ENCODE data around the gene INTS6. TPM values are rescaled to one million over a fixed set of nuclear protein-coding genes. Genes with fewer than 3 reads are reported as not detected.

INTS6 gene
- total RNA-seq, 1 experiment from 2014 or later: 78.5 TPM

GRCh38 chr13:51355217-51355616, 97.6 kb downstream of the INTS6 start:
- ChIA-PET POLR2A (interaction anchor here (1.3 kb wide), 1 partner anchor 25 kb away, joined by 3 read pairs; no protein-coding TSS in a partner anchor), CTCF (no interaction called here)
- H3K4me3 Mint-ChIP-seq (ENCODE audit: unreplicated experiment): no peak overlapping the region
- H3K9me3 Mint-ChIP-seq (ENCODE audit: unreplicated experiment): no peaks in the 10 kb centered on the region
- intact Hi-C loops (cut with micrococcal nuclease): no loop called here
- H3K4me1 Mint-ChIP-seq (ENCODE audit: insufficient read depth, unreplicated experiment): no peaks in the 10 kb centered on the region
- BruUV-seq (replicated peaks): no TSS peak
- peaks cover 11% of the 10 kb centered on the region for H3K36me3 Mint-ChIP-seq (ENCODE audit: insufficient read depth, unreplicated experiment)
- DNase-seq (ENCODE audit: unreplicated experiment): no peak
- H3K27me3 Mint-ChIP-seq (ENCODE audit: insufficient read depth, unreplicated experiment): no peaks in the 10 kb centered on the region
- no peak for TF ChIP-seq CTCF (IDR thresholded peaks at IDR 0.05; ENCODE audit: unreplicated experiment)
- H3K27ac Mint-ChIP-seq (ENCODE audit: low read depth, unreplicated experiment): no peak overlapping the region

- H3K9me3 Mint-ChIP-seq (ENCODE audit: unreplicated experiment): no peaks in the 10 kb centered on the region
- CTCF ChIA-PET: no interaction called here
- H3K4me1 Mint-ChIP-seq (ENCODE audit: insufficient read depth, unreplicated experiment): no peaks in the 10 kb centered on the region
- H3K27me3 Mint-ChIP-seq (ENCODE audit: insufficient read depth, unreplicated experiment): no peaks in the 10 kb centered on the region
- H3K36me3 Mint-ChIP-seq (ENCODE audit: insufficient read depth, unreplicated experiment): peaks cover 6% of the 10 kb centered on the region
- no peak overlapping the region for H3K4me3 Mint-ChIP-seq (ENCODE audit: unreplicated experiment)
- POLR2A ChIA-PET: no interaction called here
- DNase-seq (ENCODE audit: unreplicated experiment): no peak
- intact Hi-C loops (cut with micrococcal nuclease): no loop called here
- H3K27ac Mint-ChIP-seq (ENCODE audit: low read depth, unreplicated experiment): no peak overlapping the region
- no TSS peak for BruUV-seq (replicated peaks)
- no peak for TF ChIP-seq CTCF (IDR thresholded peaks at IDR 0.05; ENCODE audit: unreplicated experiment)
Measured at GRCh38 chr13:51349016-51349415, 103.8 kb downstream of the INTS6 start.

GRCh38 chr13:51348069-51348967, 104.5 kb downstream of the INTS6 start:
- no peak for DNase-seq (ENCODE audit: unreplicated experiment)
- peaks cover 12% of the 10 kb centered on the region for H3K36me3 Mint-ChIP-seq (ENCODE audit: insufficient read depth, unreplicated experiment)
- TF ChIP-seq CTCF (IDR thresholded peaks at IDR 0.05; ENCODE audit: unreplicated experiment): no peak
- no peak overlapping the region for H3K27ac Mint-ChIP-seq (ENCODE audit: low read depth, unreplicated experiment)
- POLR2A ChIA-PET: no interaction called here
- H3K4me1 Mint-ChIP-seq (ENCODE audit: insufficient read depth, unreplicated experiment): no peaks in the 10 kb centered on the region
- H3K9me3 Mint-ChIP-seq (ENCODE audit: unreplicated experiment): no peaks in the 10 kb centered on the region
- H3K4me3 Mint-ChIP-seq (ENCODE audit: unreplicated experiment): no peak overlapping the region
- no peaks in the 10 kb centered on the region for H3K27me3 Mint-ChIP-seq (ENCODE audit: insufficient read depth, unreplicated experiment)
- no TSS peak for BruUV-seq (replicated peaks)
- CTCF ChIA-PET: no interaction called here
- intact Hi-C loops (cut with micrococcal nuclease): no loop called here

- POLR2A ChIA-PET: no interaction called here
- CTCF ChIA-PET: no interaction called here
Measured at GRCh38 chr13:51347099-51347498, 105.7 kb downstream of the INTS6 start.

More at GRCh38 chr13:51347099-51347498, 105.7 kb downstream of the INTS6 start:
- Mint-ChIP-seq H3K4me1 (ENCODE audit: insufficient read depth, unreplicated experiment) (no peaks in the 10 kb centered on the region), H3K27me3 (ENCODE audit: insufficient read depth, unreplicated experiment) (no peaks in the 10 kb centered on the region), H3K9me3 (ENCODE audit: unreplicated experiment) (no peaks in the 10 kb centered on the region), H3K27ac (ENCODE audit: low read depth, unreplicated experiment) (no peak overlapping the region), H3K4me3 (ENCODE audit: unreplicated experiment) (no peak overlapping the region), H3K36me3 (ENCODE audit: insufficient read depth, unreplicated experiment) (peaks cover 12% of the 10 kb centered on the region)
- intact Hi-C loops (cut with micrococcal nuclease): no loop called here
- no peak for TF ChIP-seq CTCF (IDR thresholded peaks at IDR 0.05; ENCODE audit: unreplicated experiment)
- no peak for DNase-seq (ENCODE audit: unreplicated experiment)
- BruUV-seq (replicated peaks): no TSS peak
